ENCODE measurements around the gene TGM6. TPM values are rescaled to one million over a fixed set of nuclear protein-coding genes. Genes with fewer than 3 reads are reported as not detected.

Gene TGM6
- total and polyA plus RNA-seq, 2 experiments from 2014 or later = not detected

GRCh38 chr20:2353231-2353630 is 27.5 kb upstream of the TGM6 start:
- Histone ChIP-seq H2AFZ (no peak overlapping the region), H3K36me3 (replicated peaks; ENCODE audit: insufficient read depth, low read depth) (no peaks in the 10 kb centered on the region), H3K27me3 (no peaks in the 10 kb centered on the region), H3K4me3 (no peak overlapping the region), H3K27ac (no peak overlapping the region), H4K20me1 (ENCODE audit: insufficient read depth, poor library complexity, severe bottlenecking) (no peaks in the 10 kb centered on the region), H3K4me1 (ENCODE audit: insufficient read depth) (no peaks in the 10 kb centered on the region), H3K79me2 (no peaks in the 10 kb centered on the region), H3K9me3 (ENCODE audit: low read depth) (no peaks in the 10 kb centered on the region), H3K9me2 (replicated peaks; ENCODE audit: insufficient read depth) (no peaks in the 10 kb centered on the region), H3K4me2 (no peak overlapping the region)
- WGBS (ENCODE audit: low lambda C conversion rate, missing lambda C conversion rate) = 42% methylated on average over 3 of the region's 3 CpGs
- TF ChIP-seq EZH2phosphoT487 (IDR thresholded peaks at IDR 0.05; ENCODE audit: low read depth, severe bottlenecking, unreplicated experiment) (no peak), CTCF (IDR thresholded peaks at IDR 0.05; ENCODE audit: poor library complexity) (no peak), EZH2 (IDR thresholded peaks at IDR 0.05; ENCODE audit: borderline replicate concordance) (no peak)
- DNase-seq (ENCODE audit: low spot score) = no peak

DNA sequence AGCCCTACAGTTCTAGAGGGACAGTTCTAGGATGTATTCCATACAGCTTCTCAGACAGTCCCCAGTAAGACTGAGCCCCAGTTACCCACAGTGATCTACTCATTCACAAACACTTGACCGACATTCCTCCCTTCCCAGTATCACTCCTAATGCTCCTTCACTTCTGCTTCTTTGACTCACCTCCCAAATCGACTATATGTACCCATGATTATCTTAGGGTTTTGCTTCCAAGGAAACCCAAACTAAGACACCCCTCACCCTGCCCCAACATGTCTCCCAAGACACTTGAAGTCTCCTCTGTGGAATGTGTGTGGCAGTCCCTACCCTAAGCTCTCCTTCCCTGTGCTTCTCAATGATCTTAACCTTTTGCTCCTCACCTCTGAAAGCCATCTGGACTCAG is 23.6 kb upstream of the TGM6 start:
- Histone ChIP-seq H3K9me3 (ENCODE audit: low read depth) (peaks cover 6% of the 10 kb centered on the region), H3K4me2 (no peak overlapping the region), H3K4me1 (ENCODE audit: insufficient read depth) (no peaks in the 10 kb centered on the region), H3K27ac (no peak overlapping the region), H3K9me2 (replicated peaks; ENCODE audit: insufficient read depth) (no peaks in the 10 kb centered on the region), H3K4me3 (no peak overlapping the region), H3K79me2 (no peaks in the 10 kb centered on the region), H4K20me1 (ENCODE audit: insufficient read depth, poor library complexity, severe bottlenecking) (no peaks in the 10 kb centered on the region), H2AFZ (no peak overlapping the region), H3K36me3 (replicated peaks; ENCODE audit: insufficient read depth, low read depth) (no peaks in the 10 kb centered on the region), H3K27me3 (no peaks in the 10 kb centered on the region)
- no peak for TF ChIP-seq EZH2phosphoT487 (IDR thresholded peaks at IDR 0.05; ENCODE audit: low read depth, severe bottlenecking, unreplicated experiment)
- no peak for TF ChIP-seq EZH2 (IDR thresholded peaks at IDR 0.05; ENCODE audit: borderline replicate concordance)
- no peak for TF ChIP-seq CTCF (IDR thresholded peaks at IDR 0.05; ENCODE audit: poor library complexity)
- WGBS (ENCODE audit: low lambda C conversion rate, missing lambda C conversion rate) = 66% methylated on average over 2 of the region's 2 CpGs
- no peak for DNase-seq (ENCODE audit: low spot score)

GRCh38 chr20:2358006-2358405 is 22.7 kb upstream of the TGM6 start:
- 81% methylated on average over 3 of the region's 3 CpGs for WGBS (ENCODE audit: low lambda C conversion rate, missing lambda C conversion rate)

More at GRCh38 chr20:2358006-2358405, 22.7 kb upstream of the TGM6 start:
- Histone ChIP-seq H2AFZ (no peak overlapping the region), H3K27ac (no peak overlapping the region), H4K20me1 (ENCODE audit: insufficient read depth, poor library complexity, severe bottlenecking) (no peaks in the 10 kb centered on the region), H3K36me3 (replicated peaks; ENCODE audit: insufficient read depth, low read depth) (no peaks in the 10 kb centered on the region), H3K4me3 (no peak overlapping the region), H3K4me2 (no peak overlapping the region), H3K27me3 (no peaks in the 10 kb centered on the region), H3K9me3 (ENCODE audit: low read depth) (peaks cover 6% of the 10 kb centered on the region), H3K4me1 (ENCODE audit: insufficient read depth) (no peaks in the 10 kb centered on the region), H3K79me2 (no peaks in the 10 kb centered on the region), H3K9me2 (replicated peaks; ENCODE audit: insufficient read depth) (no peaks in the 10 kb centered on the region)
- TF ChIP-seq EZH2 (IDR thresholded peaks at IDR 0.05; ENCODE audit: borderline replicate concordance) (no peak), EZH2phosphoT487 (IDR thresholded peaks at IDR 0.05; ENCODE audit: low read depth, severe bottlenecking, unreplicated experiment) (no peak), CTCF (IDR thresholded peaks at IDR 0.05; ENCODE audit: poor library complexity) (no peak)
- no peak for DNase-seq (ENCODE audit: low spot score)
